Ishikawa (cell line): Measurements from ENCODE around the gene SYCE1.

Experiments
- CEBPB ChIP-seq: IDR thresholded peaks from 2 replicates; pipeline ENCODE4 v1.6.1; 2012
- CREB1 ChIP-seq: IDR thresholded peaks from 2 replicates; pipeline ENCODE4 v1.6.1; 2012; ENCODE audit warnings: low read depth
- EGR1 ChIP-seq: IDR thresholded peaks from 2 replicates; pipeline ENCODE4 v1.6.1; 2012
- EP300 ChIP-seq: IDR thresholded peaks from 2 replicates; pipeline ENCODE4 v1.6.1; 2012; ENCODE audit warnings: borderline replicate concordance
- FOXM1 ChIP-seq: IDR thresholded peaks from 2 replicates; pipeline ENCODE4 v1.6.1; 2012; ENCODE audit warnings: low read depth, borderline replicate concordance
- NFIC ChIP-seq: IDR thresholded peaks from 2 replicates; pipeline ENCODE4 v1.6.1; 2012
- RAD21 ChIP-seq: IDR thresholded peaks from 2 replicates; pipeline ENCODE4 v1.6.1; 2012; ENCODE audit warnings: low read depth
- TAF1 ChIP-seq: IDR thresholded peaks from 2 replicates; pipeline ENCODE4 v1.6.1; 2012; ENCODE audit warnings: low read depth, mild to moderate bottlenecking
- TCF12 ChIP-seq: IDR thresholded peaks from 2 replicates; pipeline ENCODE4 v1.6.1; 2012; ENCODE audit warnings: low read depth
- TEAD4 ChIP-seq: IDR thresholded peaks from 2 replicates; pipeline ENCODE4 v1.6.1; 2012
- USF1 ChIP-seq: IDR thresholded peaks from 2 replicates; pipeline ENCODE4 v1.6.1; 2012
- YY1 ChIP-seq: IDR thresholded peaks from 2 replicates; pipeline ENCODE4 v1.6.1; 2012; ENCODE audit warnings: low read depth
- ZBTB7A ChIP-seq: IDR thresholded peaks from 2 replicates; pipeline ENCODE4 v1.6.1; 2012; ENCODE audit warnings: low read depth
- TF ChIP-seq, protein P1 (sequence below): IDR thresholded peaks from 2 replicates; pipeline ENCODE4 v1.6.1; 2012; ENCODE audit warnings: low read depth, mild to moderate bottlenecking
- TF ChIP-seq, protein P2 (sequence below): IDR thresholded peaks from 2 replicates; pipeline ENCODE4 v1.6.1; 2012

The SYCE1 gene, protein sequence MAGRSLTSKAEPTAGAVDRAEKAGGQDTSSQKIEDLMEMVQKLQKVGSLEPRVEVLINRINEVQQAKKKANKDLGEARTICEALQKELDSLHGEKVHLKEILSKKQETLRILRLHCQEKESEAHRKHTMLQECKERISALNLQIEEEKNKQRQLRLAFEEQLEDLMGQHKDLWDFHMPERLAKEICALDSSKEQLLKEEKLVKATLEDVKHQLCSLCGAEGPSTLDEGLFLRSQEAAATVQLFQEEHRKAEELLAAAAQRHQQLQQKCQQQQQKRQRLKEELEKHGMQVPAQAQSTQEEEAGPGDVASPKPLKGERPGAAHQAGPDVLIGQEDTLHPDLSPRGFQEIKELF

DNA sequence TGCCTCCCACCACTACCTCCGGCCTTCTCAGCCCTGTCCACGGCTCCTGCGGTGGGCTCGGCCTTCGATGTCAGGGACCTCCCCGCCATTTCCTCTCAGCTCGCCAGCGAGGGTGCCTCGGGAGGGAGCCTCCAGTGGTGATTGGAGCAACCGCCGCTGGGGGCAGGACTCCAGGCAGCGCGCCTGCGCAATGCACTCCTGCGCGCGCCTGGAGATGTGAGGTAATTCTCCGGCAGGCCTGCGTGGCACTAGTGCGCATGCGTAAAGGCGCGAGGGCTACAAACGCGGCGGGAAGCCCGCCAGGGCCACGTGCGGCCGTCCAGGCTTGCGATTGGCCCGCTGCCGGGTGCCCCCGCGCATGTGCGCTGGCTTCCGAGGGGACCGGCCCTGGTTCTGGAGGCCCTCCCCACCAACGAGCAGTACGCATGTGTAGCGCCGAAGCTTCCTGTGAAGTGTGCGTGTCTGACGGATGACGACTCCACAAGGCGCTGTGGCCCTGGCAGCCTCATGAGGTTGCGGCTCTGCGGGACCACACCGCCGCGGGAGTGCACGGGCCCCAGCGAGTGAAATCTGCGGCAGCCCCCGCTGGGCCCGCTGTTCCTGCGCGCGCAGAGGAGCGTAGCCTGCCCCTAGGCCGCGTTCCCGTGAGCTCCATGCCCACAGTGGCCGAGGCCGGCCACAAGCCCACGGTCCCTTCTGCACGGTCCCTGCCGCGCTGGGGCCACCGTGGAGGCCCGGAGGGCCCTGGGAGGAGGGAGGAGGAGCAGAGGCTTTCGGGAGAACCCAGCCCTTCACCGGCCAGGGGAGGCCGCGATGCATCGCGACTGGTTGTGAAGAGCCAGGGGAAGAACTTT lies at the start of gene SYCE1:
Gene SYCE1, minus strand, starts transcription at position 143 of the 854 bp plus-strand sequence. Its CDS starts 54 bp downstream, at position 89.
- no peak for TF ChIP-seq TEAD4
- TF ChIP-seq FOXM1, result no peak
- no peak for TF ChIP-seq ZBTB7A
- TF ChIP-seq, protein P1, sequence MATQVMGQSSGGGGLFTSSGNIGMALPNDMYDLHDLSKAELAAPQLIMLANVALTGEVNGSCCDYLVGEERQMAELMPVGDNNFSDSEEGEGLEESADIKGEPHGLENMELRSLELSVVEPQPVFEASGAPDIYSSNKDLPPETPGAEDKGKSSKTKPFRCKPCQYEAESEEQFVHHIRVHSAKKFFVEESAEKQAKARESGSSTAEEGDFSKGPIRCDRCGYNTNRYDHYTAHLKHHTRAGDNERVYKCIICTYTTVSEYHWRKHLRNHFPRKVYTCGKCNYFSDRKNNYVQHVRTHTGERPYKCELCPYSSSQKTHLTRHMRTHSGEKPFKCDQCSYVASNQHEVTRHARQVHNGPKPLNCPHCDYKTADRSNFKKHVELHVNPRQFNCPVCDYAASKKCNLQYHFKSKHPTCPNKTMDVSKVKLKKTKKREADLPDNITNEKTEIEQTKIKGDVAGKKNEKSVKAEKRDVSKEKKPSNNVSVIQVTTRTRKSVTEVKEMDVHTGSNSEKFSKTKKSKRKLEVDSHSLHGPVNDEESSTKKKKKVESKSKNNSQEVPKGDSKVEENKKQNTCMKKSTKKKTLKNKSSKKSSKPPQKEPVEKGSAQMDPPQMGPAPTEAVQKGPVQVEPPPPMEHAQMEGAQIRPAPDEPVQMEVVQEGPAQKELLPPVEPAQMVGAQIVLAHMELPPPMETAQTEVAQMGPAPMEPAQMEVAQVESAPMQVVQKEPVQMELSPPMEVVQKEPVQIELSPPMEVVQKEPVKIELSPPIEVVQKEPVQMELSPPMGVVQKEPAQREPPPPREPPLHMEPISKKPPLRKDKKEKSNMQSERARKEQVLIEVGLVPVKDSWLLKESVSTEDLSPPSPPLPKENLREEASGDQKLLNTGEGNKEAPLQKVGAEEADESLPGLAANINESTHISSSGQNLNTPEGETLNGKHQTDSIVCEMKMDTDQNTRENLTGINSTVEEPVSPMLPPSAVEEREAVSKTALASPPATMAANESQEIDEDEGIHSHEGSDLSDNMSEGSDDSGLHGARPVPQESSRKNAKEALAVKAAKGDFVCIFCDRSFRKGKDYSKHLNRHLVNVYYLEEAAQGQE, result no peak
- TF ChIP-seq YY1, result no peak
- TF ChIP-seq USF1, result no peak
- TF ChIP-seq NFIC, result no peak
- no peak for TF ChIP-seq CREB1
- no peak for TF ChIP-seq CEBPB
- TF ChIP-seq EGR1, result no peak
- TF ChIP-seq TAF1, result no peak
- TF ChIP-seq EP300, result no peak
- TF ChIP-seq RAD21, result no peak
- no peak for TF ChIP-seq TCF12
- TF ChIP-seq, protein P2, sequence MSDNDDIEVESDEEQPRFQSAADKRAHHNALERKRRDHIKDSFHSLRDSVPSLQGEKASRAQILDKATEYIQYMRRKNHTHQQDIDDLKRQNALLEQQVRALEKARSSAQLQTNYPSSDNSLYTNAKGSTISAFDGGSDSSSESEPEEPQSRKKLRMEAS, result no peak

DNA sequence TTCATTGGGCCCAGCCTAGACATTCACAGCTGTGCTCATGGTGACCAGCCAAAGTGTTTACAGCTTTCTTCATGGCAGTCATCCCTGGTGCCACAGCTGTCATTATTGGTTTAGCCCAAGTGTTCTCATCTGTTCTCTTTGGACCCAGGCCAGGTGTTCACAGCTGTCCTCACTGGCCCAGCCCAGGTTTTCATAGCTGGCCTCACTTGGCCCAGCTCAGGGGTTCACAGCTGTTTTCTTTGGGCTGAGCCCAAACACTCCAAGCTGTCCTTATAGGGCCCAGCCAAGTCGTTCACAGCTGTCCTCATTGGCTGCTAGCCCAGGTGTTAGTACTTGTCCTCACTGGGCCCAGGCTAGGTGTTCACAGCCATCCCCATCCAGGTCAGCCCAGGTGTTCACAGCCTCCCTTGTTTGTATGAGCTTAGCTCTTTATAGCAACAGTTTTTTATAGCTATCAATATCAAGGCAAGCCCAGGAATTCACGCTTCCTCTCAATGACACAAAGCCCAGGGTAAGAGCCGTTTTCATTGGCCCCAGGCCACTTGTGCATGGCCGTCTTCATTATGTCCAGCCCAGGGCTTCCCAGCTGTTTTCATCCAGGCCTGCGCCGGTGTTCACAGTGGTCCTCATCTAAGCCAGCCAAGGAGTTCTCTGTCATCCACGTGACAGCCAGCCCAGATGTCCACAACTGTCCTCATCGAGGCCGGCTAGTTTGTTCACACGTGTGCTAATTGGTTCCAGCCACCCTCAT lies 49.6 kb upstream of the SYCE1 start:
- TF ChIP-seq TAF1 (no peak), EP300 (no peak), YY1 (no peak), RAD21 (no peak), USF1 (no peak), CEBPB (no peak), EGR1 (no peak), ZBTB7A (no peak), FOXM1 (no peak), CREB1 (no peak)
- TF ChIP-seq, protein P2, result no peak
- TF ChIP-seq, protein P1, result no peak

DNA sequence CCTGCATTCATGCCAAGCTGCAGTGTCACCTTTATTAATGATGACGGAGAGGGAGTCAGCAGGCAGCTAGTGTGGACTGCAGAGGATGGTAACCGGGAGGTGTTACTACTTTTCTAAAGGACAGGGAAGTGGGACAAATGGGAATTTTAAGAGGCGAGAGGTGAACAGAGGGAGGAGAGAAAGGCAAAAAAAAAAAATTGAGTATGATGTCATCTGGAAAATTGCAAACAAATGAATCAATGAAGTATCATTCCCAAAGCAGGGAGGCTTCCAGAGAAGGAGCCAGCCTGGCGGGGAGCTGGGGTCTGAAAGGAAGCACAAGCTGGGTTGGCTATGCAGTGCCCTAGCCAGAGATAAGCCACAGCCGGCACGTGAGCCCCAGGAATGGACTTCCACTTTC lies 48.3 kb upstream of the SYCE1 start:
- no peak for TF ChIP-seq CREB1
- no peak for TF ChIP-seq EP300
- no peak for TF ChIP-seq CEBPB
- no peak for TF ChIP-seq USF1
- TF ChIP-seq TEAD4, result no peak
- TF ChIP-seq TCF12, result no peak
- TF ChIP-seq ZBTB7A, result no peak
- TF ChIP-seq, protein P2, result no peak
- TF ChIP-seq, protein P1, result no peak
